ENCODE results near the gene C1GALT1C1.

DNA sequence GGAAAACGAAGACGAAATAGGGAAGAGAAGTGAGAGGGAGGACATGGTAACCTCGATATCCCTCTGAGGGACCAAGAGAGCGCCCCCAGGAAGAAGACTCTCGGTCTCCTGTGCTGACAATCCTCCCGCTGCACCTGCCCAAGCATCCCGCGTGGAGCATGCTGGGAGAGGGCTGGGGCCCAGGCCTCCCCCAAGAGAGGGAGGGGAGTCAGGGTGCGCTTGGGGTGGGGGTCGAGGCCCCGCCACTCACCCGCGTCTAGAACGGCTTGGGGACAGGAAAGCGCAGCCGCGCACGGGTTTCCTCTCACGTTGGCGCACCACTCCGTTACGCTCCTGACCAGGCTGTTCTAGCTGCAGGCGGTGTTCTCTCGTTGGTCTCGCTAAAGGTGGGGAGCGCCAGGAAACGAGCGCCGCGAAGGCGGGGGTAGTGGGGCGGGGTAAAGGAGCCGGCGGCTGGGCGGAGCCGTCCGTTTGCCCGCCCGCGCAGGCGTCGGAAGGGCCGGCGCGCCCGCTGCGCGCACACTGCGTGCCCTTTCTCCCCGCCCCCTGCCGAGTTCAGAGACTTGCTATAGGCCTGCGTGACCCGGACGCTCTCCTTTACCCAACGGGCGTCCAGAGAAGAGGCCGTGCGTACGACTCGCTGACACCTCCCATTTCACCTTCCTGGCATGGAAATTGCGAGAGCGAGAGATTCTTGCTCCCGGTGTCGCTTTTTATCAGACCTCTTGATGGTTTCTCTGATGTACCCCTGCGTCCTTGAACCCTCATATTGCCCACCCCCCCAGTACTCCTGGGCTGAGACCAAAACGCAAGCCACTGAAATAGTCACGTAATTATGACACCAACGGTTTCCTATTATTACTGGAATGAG lies at the start of gene C1GALT1C1:
- TF ChIP-seq, protein P1, sequence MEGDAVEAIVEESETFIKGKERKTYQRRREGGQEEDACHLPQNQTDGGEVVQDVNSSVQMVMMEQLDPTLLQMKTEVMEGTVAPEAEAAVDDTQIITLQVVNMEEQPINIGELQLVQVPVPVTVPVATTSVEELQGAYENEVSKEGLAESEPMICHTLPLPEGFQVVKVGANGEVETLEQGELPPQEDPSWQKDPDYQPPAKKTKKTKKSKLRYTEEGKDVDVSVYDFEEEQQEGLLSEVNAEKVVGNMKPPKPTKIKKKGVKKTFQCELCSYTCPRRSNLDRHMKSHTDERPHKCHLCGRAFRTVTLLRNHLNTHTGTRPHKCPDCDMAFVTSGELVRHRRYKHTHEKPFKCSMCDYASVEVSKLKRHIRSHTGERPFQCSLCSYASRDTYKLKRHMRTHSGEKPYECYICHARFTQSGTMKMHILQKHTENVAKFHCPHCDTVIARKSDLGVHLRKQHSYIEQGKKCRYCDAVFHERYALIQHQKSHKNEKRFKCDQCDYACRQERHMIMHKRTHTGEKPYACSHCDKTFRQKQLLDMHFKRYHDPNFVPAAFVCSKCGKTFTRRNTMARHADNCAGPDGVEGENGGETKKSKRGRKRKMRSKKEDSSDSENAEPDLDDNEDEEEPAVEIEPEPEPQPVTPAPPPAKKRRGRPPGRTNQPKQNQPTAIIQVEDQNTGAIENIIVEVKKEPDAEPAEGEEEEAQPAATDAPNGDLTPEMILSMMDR (IDR thresholded peaks at IDR 0.05; ENCODE audit: low read depth, low read length, poor library complexity, severe bottlenecking), result no peak
- TF ChIP-seq EZH2phosphoT487 (IDR thresholded peaks at IDR 0.05; ENCODE audit: borderline replicate concordance, low read length), result no peak
